Bone marrow (tissue), 2 donors: ENCODE results near the gene RPL12.

Experiments
- DNase-seq, 2 donors: peaks; one replicate each; lab custom pipeline; 2025; lab: John Stamatoyannopoulos, UW

The RPL12 gene

GRCh38 chr9:127450830-127451607 is at the start of gene RPL12, which contains the start of gene LRSAM1:
Gene RPL12, minus strand, starts transcription at chr9:127451406. Its CDS starts 89 bp downstream, at chr9:127451317.
Gene LRSAM1, plus strand, starts transcription at chr9:127451510. Its CDS starts 3,018 bp downstream, at chr9:127454528.
- DNase-seq, result peak; percentile 90 to 98

GRCh38 chr9:127500862-127501261 is 49.7 kb upstream of the RPL12 start:
- DNase-seq, result no peak

GRCh38 chr9:127500399-127500798 is 49.2 kb upstream of the RPL12 start:
- DNase-seq, result no peak

GRCh38 chr9:127498298-127498697 is 47.1 kb upstream of the RPL12 start:
- no peak for DNase-seq

GRCh38 chr9:127497656-127498290 is 46.6 kb upstream of the RPL12 start:
- no peak for DNase-seq

- DNase-seq, result no peak
Observed at GRCh38 chr9:127496974-127497373, 45.8 kb upstream of the RPL12 start.

- DNase-seq, result no peak
Observed at GRCh38 chr9:127495884-127496555, 44.8 kb upstream of the RPL12 start.

GRCh38 chr9:127494304-127494702 is 43.1 kb upstream of the RPL12 start:
- no peak for DNase-seq

GRCh38 chr9:127493592-127494303 is 42.5 kb upstream of the RPL12 start:
- no peak for DNase-seq

- no peak for DNase-seq
Observed at GRCh38 chr9:127492616-127493015, 41.4 kb upstream of the RPL12 start.

GRCh38 chr9:127491516-127491915 is 40.3 kb upstream of the RPL12 start:
- no peak for DNase-seq

- no peak for DNase-seq
Observed at GRCh38 chr9:127490535-127491230, 39.5 kb upstream of the RPL12 start.

GRCh38 chr9:127489471-127490115 is 38.4 kb upstream of the RPL12 start:
- no peak for DNase-seq

GRCh38 chr9:127488946-127489345 is 37.7 kb upstream of the RPL12 start:
- no peak for DNase-seq

- DNase-seq, result no peak
Observed at GRCh38 chr9:127485995-127486394, 34.8 kb upstream of the RPL12 start.

- DNase-seq, result no peak
Observed at GRCh38 chr9:127482662-127483061, 31.5 kb upstream of the RPL12 start.

- no peak for DNase-seq
Observed at GRCh38 chr9:127479507-127480081, 28.4 kb upstream of the RPL12 start.

GRCh38 chr9:127474592-127474991 is 23.4 kb upstream of the RPL12 start:
- no peak for DNase-seq

- DNase-seq, result no peak
Observed at GRCh38 chr9:127473932-127474331, 22.7 kb upstream of the RPL12 start.

GRCh38 chr9:127473501-127473900 is 22.3 kb upstream of the RPL12 start:
- no peak for DNase-seq

- DNase-seq, result no peak
Observed at GRCh38 chr9:127470662-127471061, 19.5 kb upstream of the RPL12 start.
